BE2C (cell line): Measurements from ENCODE around the gene PTPRD.

Source experiments
- DNase-seq: peaks from one replicate; pipeline ENCODE4 v3.0.0-alpha.2; 2020
- H3K27me3 ChIP-seq: fragments of 250-450 bp; sonication (Bioruptor Pico); 2 replicates; pipeline ENCODE4 v1.5.1; 2020; ENCODE audit warnings: mild to moderate bottlenecking
- H3K36me3 ChIP-seq: fragments of 250-450 bp; sonication (Bioruptor Pico); 2 replicates; pipeline ENCODE4 v1.5.1; 2020; ENCODE audit warnings: mild to moderate bottlenecking
- H3K4me1 ChIP-seq: fragments of 250-450 bp; sonication (Bioruptor Pico); 2 replicates; pipeline ENCODE4 v1.5.1; 2020
- H3K4me3 ChIP-seq: 2 replicates; pipeline ENCODE4 v1.5.1; 2011; ENCODE audit warnings: low read depth, low read length
- H3K9me3 ChIP-seq: fragments of 250-450 bp; sonication (Bioruptor Pico); 2 replicates; pipeline ENCODE4 v1.5.1; 2020
- CTCF ChIP-seq: IDR thresholded peaks from 2 replicates; pipeline ENCODE4 v1.5.1; 2012; ENCODE audit warnings: mild to moderate bottlenecking, low read depth, low read length

PTPRD gene

GRCh38 chr9:10447036-10447435 is 165.8 kb downstream of the PTPRD start:
- DNase-seq: no peak
- H3K4me1 ChIP-seq: no peaks in the 10 kb centered on the region
- H3K27me3 ChIP-seq: no peaks in the 10 kb centered on the region
- no peaks in the 10 kb centered on the region for H3K9me3 ChIP-seq
- H3K36me3 ChIP-seq: no peaks in the 10 kb centered on the region
- H3K4me3 ChIP-seq: no peak overlapping the region
- no peak for TF ChIP-seq CTCF

DNA sequence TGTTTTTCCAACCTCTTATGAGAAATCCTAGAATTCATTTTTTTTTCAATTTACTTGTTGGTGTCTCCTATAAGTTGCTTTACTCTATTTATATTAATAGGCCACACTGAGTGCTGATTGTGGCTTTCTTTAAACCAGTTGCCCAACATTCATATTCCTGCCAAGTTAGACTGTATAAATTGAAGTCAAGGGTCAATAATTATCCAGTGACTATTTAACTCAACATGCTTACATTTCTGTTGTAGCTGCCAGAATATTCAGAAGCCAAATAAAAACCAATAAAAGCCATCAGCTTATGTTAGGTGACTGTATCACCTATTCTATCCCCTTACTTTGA is 169.0 kb downstream of the PTPRD start:
- Histone ChIP-seq H3K27me3 (no peaks in the 10 kb centered on the region), H3K36me3 (no peaks in the 10 kb centered on the region)
- no peak for DNase-seq

DNA sequence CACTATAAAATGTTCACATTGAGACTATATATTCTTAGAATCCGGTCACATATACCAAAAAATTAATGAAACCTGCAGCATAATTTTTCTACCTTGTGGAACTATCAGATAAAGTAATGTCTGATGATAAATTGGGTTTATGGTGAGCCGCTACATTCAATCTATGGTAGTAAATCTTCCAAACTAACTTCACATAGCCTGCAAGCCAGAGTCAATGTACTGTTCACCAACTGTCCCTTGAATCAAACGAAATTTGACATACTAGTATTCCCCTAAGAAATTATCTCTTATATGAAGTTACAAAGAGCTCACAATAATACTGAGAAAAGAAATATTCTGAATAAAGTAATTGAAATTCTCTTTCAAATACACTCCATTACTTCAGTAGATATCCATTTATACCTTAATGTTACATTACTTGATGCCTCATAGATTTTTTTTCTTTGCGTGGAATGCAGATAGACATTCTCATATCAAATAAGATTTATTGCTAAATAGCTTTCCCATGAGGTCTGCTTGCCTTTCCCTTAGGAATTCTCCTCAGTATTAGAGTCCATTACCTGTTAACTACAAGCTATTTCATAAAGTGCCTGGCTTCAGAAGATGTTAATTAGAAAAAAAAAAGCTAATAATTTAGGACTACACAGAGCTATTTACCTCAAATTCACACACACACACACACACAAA is 169.5 kb downstream of the PTPRD start:
- no peaks in the 10 kb centered on the region for H3K27me3 ChIP-seq
- no peaks in the 10 kb centered on the region for H3K9me3 ChIP-seq
- no peak for DNase-seq
- no peak for TF ChIP-seq CTCF
- H3K4me1 ChIP-seq: no peaks in the 10 kb centered on the region
- H3K4me3 ChIP-seq: no peak overlapping the region
- H3K36me3 ChIP-seq: no peaks in the 10 kb centered on the region

More for the DNA sequence above, 169.0 kb downstream of the PTPRD start:
- Histone ChIP-seq H3K9me3 (no peaks in the 10 kb centered on the region), H3K4me3 (no peak overlapping the region), H3K4me1 (no peaks in the 10 kb centered on the region)
- TF ChIP-seq CTCF: no peak

DNA sequence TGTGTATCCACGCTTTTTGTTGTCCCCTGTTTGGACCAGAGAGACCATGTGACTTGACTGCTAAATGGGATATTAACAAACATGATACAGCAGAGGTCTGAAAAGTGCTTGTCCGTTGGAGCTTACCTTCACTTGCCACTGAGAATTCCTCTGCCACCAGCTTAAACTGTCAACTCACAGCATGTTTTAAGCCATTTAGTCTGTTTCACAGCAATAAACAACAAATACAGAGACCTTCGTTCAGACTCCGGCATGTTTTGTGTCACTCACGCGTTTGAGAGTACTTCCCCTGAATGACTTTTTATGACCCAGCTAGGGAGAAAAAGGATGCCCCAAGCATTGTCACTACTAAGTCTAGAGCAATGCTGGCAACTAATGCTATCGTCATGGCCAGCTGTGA is 173.8 kb downstream of the PTPRD start:
- no peak for DNase-seq
- Histone ChIP-seq H3K27me3 (no peaks in the 10 kb centered on the region), H3K9me3 (no peaks in the 10 kb centered on the region), H3K36me3 (no peaks in the 10 kb centered on the region), H3K4me1 (no peaks in the 10 kb centered on the region), H3K4me3 (no peak overlapping the region)
- no peak for TF ChIP-seq CTCF

- no peak for DNase-seq
- TF ChIP-seq CTCF: no peak
- H3K4me1 ChIP-seq: no peaks in the 10 kb centered on the region
- no peak overlapping the region for H3K4me3 ChIP-seq
- no peaks in the 10 kb centered on the region for H3K36me3 ChIP-seq
- no peaks in the 10 kb centered on the region for H3K27me3 ChIP-seq
- H3K9me3 ChIP-seq: no peaks in the 10 kb centered on the region
These were observed 176.0 kb downstream of the PTPRD start for GRCh38 chr9:10436756-10437155.

- TF ChIP-seq CTCF: no peak
- Histone ChIP-seq H3K4me1 (no peaks in the 10 kb centered on the region), H3K36me3 (no peaks in the 10 kb centered on the region), H3K27me3 (no peaks in the 10 kb centered on the region), H3K9me3 (no peaks in the 10 kb centered on the region), H3K4me3 (no peak overlapping the region)
- DNase-seq: no peak
These were observed 178.4 kb downstream of the PTPRD start for GRCh38 chr9:10434412-10434811.
